ENCODE results near the gene NUMBL. TPM values are rescaled to one million over a fixed set of nuclear protein-coding genes. Genes with fewer than 3 reads are reported as not detected.

Gene NUMBL
- total RNA-seq, 1 donor from 2014 or later, result 32.0 TPM

DNA sequence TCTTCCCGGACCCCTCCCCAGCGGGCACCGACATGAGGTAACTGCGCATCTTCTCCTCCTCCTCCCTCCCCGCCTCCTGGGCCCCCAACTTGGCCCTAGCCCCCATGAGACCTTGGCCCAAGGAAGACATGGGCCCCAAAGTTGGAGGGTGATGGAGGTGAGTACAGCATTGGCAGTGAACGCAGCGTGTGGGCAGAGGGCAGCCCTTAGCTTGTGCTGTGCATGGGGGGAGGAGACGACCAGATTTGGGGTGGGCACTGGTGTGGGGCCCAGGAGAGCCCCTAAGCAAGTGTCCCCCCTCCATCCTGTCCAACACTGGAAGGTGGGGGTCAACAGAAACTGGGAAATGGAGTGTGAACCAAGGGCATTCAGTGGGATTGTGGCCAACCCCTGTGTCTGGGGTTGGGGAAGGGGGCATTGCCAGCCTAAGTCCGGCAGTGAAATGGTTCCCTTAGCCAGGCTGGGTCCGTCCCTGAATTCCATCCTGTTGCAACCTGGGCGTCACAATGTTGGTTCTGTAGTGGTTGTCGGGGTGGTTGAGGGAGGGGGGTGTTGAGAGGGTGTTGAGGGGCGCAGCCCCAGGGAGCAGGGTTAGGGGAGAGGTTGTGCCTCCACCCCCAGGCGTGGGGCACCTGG is 23.5 kb downstream of the NUMBL start:
- no peak for DNase-seq (ENCODE audit: low read depth)
- TF ChIP-seq, protein P1, sequence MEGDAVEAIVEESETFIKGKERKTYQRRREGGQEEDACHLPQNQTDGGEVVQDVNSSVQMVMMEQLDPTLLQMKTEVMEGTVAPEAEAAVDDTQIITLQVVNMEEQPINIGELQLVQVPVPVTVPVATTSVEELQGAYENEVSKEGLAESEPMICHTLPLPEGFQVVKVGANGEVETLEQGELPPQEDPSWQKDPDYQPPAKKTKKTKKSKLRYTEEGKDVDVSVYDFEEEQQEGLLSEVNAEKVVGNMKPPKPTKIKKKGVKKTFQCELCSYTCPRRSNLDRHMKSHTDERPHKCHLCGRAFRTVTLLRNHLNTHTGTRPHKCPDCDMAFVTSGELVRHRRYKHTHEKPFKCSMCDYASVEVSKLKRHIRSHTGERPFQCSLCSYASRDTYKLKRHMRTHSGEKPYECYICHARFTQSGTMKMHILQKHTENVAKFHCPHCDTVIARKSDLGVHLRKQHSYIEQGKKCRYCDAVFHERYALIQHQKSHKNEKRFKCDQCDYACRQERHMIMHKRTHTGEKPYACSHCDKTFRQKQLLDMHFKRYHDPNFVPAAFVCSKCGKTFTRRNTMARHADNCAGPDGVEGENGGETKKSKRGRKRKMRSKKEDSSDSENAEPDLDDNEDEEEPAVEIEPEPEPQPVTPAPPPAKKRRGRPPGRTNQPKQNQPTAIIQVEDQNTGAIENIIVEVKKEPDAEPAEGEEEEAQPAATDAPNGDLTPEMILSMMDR (conservative IDR thresholded peaks at IDR 0.05; ENCODE audit: low read depth, low read length), result no peak
- no peak overlapping the region for H3K4me3 ChIP-seq (ENCODE audit: low read depth, low read length)

DNA sequence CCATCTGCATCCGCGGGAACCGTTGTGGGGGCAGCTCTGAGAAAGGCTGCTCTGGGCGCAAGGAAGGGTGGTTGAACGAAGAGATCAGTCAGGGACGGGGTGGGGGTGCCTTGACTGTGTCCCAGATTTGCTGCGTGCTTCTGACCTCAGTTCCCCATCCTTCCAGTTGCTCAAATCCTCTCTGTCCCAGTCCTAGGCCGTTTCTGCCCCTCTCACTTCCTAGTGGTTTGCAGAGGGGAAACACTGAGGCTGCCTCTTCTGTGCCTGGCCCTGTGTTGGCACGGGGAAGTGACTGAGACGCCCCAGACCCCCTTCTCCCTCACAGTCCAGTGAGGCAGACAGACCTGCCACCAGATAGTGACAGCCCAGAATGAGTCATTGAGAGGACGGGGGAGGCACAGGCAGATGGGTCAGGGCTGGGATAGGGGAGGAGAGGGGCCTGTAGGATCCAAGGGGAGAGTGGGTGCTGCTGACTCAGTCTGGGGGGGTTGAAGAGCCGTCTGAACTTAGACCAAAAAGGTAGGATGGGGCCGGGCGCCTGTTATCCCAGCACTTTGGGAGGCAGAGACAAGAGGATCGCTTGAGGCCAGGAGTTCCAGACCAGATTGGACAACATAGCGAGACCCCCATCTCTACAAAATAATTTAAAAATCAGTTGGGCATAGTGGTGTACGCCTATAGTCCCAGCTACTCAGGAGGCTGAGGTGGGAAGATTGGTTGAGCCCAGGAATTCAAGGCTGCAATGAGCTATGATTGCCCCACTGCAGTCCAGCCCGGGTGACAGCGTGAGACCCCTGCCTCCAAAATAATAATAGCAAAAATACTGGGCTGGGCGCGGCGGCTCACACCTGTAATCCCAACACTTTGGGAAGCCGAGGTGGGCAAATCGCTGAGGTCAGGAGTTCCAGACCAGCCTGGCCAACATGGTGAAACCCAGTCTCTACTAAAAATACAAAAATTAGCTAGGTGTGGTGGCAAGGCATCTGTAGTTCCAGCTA is 26.5 kb downstream of the NUMBL start:
- TF ChIP-seq, protein P1 (conservative IDR thresholded peaks at IDR 0.05; ENCODE audit: low read depth, low read length), result no peak
- DNase-seq (ENCODE audit: low read depth), result no peak
- peak overlapping the region; percentile 72 for H3K4me3 ChIP-seq (ENCODE audit: low read depth, low read length)

DNA sequence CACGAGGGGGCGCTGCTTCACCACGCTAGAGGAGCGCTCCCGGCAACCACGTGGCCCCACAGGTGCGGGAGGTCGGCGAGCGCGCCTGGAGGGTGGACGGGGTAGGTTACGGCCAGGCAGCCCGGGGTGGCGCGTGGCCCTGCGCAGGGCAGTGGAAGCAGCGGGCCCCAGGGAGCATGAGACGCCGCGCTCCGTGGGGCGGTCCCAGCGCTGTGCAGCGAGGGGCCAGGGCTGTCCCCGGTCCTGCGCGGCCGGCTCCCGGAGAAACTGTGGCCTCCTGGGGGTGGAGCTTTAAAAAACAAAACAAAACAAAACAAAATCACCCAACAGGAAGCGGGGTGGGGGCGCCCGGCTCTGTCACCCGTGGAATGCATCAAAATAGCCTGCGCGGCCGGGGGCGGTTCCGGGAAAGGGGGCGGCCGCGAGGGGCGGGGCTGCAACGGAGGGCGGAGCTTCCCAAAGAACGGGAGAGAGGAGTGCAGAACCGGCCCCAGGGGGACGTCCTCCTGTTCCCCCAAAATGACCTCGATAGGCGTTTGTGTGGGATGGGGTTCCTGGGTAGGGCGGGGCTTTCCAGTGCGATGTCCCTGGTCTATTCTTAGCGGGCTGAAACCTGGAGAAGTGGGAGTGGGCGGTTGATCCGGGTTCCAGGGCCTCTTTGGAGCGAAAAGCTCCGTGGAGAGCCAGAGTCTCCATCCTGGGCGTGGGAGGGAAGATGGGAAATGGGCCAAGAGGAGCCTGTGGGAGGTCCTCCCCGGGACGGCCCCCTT is 27.3 kb downstream of the NUMBL start:
- peak; percentile 9 for DNase-seq (ENCODE audit: low read depth)
- TF ChIP-seq, protein P1 (conservative IDR thresholded peaks at IDR 0.05; ENCODE audit: low read depth, low read length), result peak; percentile 82
- H3K4me3 ChIP-seq (ENCODE audit: low read depth, low read length), result peak overlapping the region; percentile 72

DNA sequence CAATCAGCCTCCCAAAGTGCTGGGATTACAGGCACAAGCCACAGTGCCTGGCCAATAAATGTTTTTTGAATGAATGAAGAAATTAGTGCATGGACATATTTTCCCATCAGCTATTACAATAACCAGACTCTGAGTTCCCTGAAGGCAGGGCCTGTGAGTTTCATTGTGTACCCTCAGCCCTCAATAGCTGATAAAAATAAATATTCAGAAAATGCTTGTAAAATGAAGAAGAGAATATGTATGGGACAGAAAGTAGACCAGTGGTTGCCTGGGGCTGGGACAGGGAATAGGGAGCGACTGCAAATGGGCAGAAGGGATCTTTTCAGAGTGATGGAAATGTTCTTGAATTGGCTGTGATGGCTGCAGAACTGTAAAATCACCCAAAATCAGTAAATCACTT is 28.8 kb downstream of the NUMBL start:
- DNase-seq (ENCODE audit: low read depth), result no peak
- no peak overlapping the region for H3K4me3 ChIP-seq (ENCODE audit: low read depth, low read length)
- TF ChIP-seq, protein P1 (conservative IDR thresholded peaks at IDR 0.05; ENCODE audit: low read depth, low read length), result no peak

DNA sequence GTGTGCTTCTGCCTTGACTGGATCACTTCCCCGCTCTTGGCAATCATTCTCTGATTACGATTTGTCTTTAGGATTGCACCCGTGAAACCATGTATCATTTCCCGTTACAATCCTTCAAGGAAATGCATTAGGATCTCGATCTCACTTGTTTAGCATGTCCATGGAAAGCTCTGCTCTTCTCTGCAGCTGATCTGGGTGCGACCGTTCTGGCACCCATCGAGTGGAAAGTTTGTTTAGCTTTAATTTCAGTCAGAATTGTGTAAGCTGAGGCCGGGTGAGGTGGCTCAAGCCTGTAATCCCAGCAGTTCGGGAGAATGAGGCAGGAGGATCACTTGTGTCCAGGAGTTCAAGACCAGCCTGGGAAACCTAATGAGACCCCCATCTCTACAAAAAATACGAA is 30.9 kb downstream of the NUMBL start:
- no peak overlapping the region for H3K4me3 ChIP-seq (ENCODE audit: low read depth, low read length)
- no peak for DNase-seq (ENCODE audit: low read depth)
- TF ChIP-seq, protein P1 (conservative IDR thresholded peaks at IDR 0.05; ENCODE audit: low read depth, low read length), result no peak

DNA sequence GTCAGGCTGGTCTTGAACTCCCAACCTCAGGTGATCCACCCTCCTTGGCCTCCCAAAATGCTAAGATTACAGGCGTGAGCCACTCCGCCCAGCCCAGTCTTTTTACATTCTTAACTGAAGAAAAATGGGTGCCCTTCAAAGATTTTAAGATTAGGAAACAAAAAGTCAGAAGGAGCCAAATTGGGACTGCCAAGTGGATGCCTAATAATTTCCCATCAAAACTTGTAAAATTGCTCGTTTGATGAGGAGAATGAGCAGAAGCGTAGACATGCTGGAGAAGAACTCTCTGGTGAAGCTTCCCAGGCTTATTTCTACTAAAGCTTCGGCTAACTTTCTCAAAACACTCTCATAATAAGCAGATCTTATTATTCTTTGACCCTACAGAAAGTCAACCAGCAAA is 31.3 kb downstream of the NUMBL start:
- DNase-seq (ENCODE audit: low read depth), result no peak
- TF ChIP-seq, protein P1 (conservative IDR thresholded peaks at IDR 0.05; ENCODE audit: low read depth, low read length), result no peak
- no peak overlapping the region for H3K4me3 ChIP-seq (ENCODE audit: low read depth, low read length)
